ENCODE data around the gene BNIP2. TPM values are rescaled to one million over a fixed set of nuclear protein-coding genes. Genes with fewer than 3 reads are reported as not detected.
A peak's percentile ranks its signal among the peaks of the same experiment; 100 is the strongest.

The BNIP2 gene
- polyA plus RNA-seq, 2 of the 4 experiments (the other 2 are of a cell fraction), result 101 to 146 TPM

GRCh38 chr15:59678172-59678571 lies 10.9 kb downstream of the BNIP2 start:
- no peak overlapping the region for H3K4me2 ChIP-seq
- H3K4me1 ChIP-seq, result no peaks in the 10 kb centered on the region
- TF ChIP-seq MAFK (IDR thresholded peaks at IDR 0.05; ENCODE audit: partially characterized antibody) (peak; percentile 89), RNF2 (IDR thresholded peaks at IDR 0.05; ENCODE audit: borderline replicate concordance, low read depth) (no peak)
- DNase-seq (ENCODE audit: low read depth in 1 of 2, low spot score in 1 of 2) (no peak), FAIRE-seq (peak; percentile 59), ATAC-seq (no peak)
- H3K9me3 ChIP-seq, result no peaks in the 10 kb centered on the region
- ChIA-PET CTCF (interaction anchor here (1.0 kb wide), 1 partner anchor 13 kb away, joined by 3 read pairs; no protein-coding TSS in a partner anchor), POLR2A (no interaction called here)
- no peak overlapping the region for H3K27ac ChIP-seq
- 88% methylated on average over 1 of the region's 1 CpG for WGBS (ENCODE audit: missing lambda C conversion rate)
- H3K4me3 ChIP-seq, result no peak overlapping the region

- ChIA-PET POLR2A (no interaction called here), CTCF (interaction anchor here (0.6 kb wide), 2 partner anchors 14 to 1094 kb away, joined by 3 read pairs; no protein-coding TSS in a partner anchor)
- DNase-seq (ENCODE audit: low read depth in 1 of 2, low spot score in 1 of 2), result no peak
- TF ChIP-seq CBX8 (IDR thresholded peaks at IDR 0.05), result no peak
- no peak for TF ChIP-seq ELK1 (IDR thresholded peaks at IDR 0.05; ENCODE audit: low read depth, low read length)
- no peak for TF ChIP-seq NR3C1 (IDR thresholded peaks at IDR 0.05)
- no peak for TF ChIP-seq HOXA7 (CRISPR knock-in tag; IDR thresholded peaks at IDR 0.05)
- no peak for TF ChIP-seq ZFP36 (IDR thresholded peaks at IDR 0.05; ENCODE audit: borderline replicate concordance, partially characterized antibody)
- TF ChIP-seq SREBF2 (IDR thresholded peaks at IDR 0.05), result no peak
- no peak for TF ChIP-seq HOXB5 (CRISPR knock-in tag; IDR thresholded peaks at IDR 0.05)
- TF ChIP-seq POLR2AphosphoS2 (conservative IDR thresholded peaks at IDR 0.05; ENCODE audit: low read length), result no peak
- TF ChIP-seq KDM1A (IDR thresholded peaks at IDR 0.05; ENCODE audit: low read depth), result no peak
- no peak for TF ChIP-seq ZC3H11A (IDR thresholded peaks at IDR 0.05)
- no peak for TF ChIP-seq RAD21 (conservative IDR thresholded peaks at IDR 0.05 in 1 of 2, IDR thresholded peaks at IDR 0.05 in 1 of 2)
- no peak for TF ChIP-seq MAZ (IDR thresholded peaks at IDR 0.05; ENCODE audit: borderline replicate concordance, low read depth, low read length)
- TF ChIP-seq POLR2A (IDR thresholded peaks at IDR 0.05; ENCODE audit: low read length), result no peak
- no peak for TF ChIP-seq FOXS1 (CRISPR knock-in tag; IDR thresholded peaks at IDR 0.05)
- H3K4me1 ChIP-seq, result no peaks in the 10 kb centered on the region
- H3K4me3 ChIP-seq, result no peak overlapping the region
- no peak overlapping the region for H3K27ac ChIP-seq
- no peak overlapping the region for H3K4me2 ChIP-seq
- 93% methylated on average over 23 of the region's 23 CpGs for WGBS (ENCODE audit: missing lambda C conversion rate)
- H3K9me3 ChIP-seq, result no peaks in the 10 kb centered on the region
- peak in 1 of 2 experiments; percentile 9; a peak in 1 of 6 replicates for ATAC-seq
- FAIRE-seq, result no peak
These were observed 12.6 kb downstream of the BNIP2 start for GRCh38 chr15:59676565-59676964.

DNA sequence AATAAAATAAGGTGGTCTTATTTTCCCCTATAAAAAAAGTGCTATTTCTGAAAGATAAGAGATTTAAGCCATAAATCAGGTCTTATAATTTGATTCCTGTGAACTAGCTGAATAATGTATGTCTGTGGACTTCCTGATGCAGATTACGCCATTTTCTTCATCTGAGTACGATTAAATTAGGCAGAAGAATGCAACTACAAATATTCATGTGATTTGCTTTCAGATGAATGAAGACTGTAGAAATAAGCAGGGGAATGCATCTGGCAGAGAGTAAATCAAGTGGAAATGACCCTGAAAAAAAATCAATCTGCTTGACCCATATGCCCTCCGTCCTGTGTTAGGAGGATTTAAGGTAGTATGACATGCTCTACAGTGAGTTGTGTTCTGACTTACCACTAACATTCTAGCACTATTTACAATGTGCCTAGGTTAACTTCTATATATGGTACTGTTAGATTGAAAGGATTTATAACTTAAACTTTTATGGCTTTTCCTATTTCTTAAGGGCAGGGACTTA lies 14.7 kb downstream of the BNIP2 start:
- no peaks in the 10 kb centered on the region for H3K4me1 ChIP-seq
- 92% methylated on average over 3 of the region's 3 CpGs for WGBS (ENCODE audit: missing lambda C conversion rate)
- no peaks in the 10 kb centered on the region for H3K9me3 ChIP-seq
- no peak overlapping the region for H3K4me3 ChIP-seq
- DNase-seq (ENCODE audit: low read depth in 1 of 2, low spot score in 1 of 2), result no peak
- ChIA-PET POLR2A (no interaction called here), CTCF (no interaction called here)
- TF ChIP-seq PHF8 (IDR thresholded peaks at IDR 0.05; ENCODE audit: borderline replicate concordance, low read depth) (no peak), TFCP2L1 (CRISPR knock-in tag; IDR thresholded peaks at IDR 0.05) (no peak)
- no peak for ATAC-seq
- H3K4me2 ChIP-seq, result no peak overlapping the region
- no peak overlapping the region for H3K27ac ChIP-seq
- peak; percentile 61 for FAIRE-seq

DNA sequence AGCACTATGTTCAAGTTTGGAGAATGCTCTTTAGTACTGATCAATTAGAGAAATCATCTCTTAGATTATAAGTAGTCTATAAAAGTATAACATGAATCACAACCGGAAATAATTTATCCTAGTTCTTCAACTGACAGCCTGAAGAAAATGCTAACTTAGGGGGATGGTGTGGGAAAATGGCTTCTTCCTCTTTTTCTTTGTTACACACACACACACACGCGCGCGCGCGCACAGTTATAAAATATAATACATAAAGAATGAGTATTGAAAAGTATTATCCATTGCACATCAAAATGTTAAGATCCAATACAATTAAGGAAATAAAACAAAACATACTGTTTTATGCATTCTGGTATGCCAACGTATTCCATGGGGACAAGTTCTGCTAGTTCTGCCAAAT lies 20.6 kb downstream of the BNIP2 start:
- POLR2A ChIA-PET, result no interaction called here
- TF ChIP-seq ZSCAN20 (CRISPR knock-in tag; IDR thresholded peaks at IDR 0.05), result no peak
- TF ChIP-seq CTCF (IDR thresholded peaks at IDR 0.05), result no peak
- TF ChIP-seq ESRRA (IDR thresholded peaks at IDR 0.05; ENCODE audit: borderline replicate concordance, low read length), result no peak
- TF ChIP-seq JUNB (IDR thresholded peaks at IDR 0.05), result no peak
- TF ChIP-seq FOSL2 (IDR thresholded peaks at IDR 0.05), result no peak
- no peak for TF ChIP-seq FOSL2 (CRISPR knock-in tag; IDR thresholded peaks at IDR 0.05)
- TF ChIP-seq NPAS2 (CRISPR knock-in tag; IDR thresholded peaks at IDR 0.05; ENCODE audit: borderline replicate concordance), result no peak
- TF ChIP-seq EHF (CRISPR knock-in tag; IDR thresholded peaks at IDR 0.05), result no peak
- no peak for TF ChIP-seq HMGXB4 (CRISPR knock-in tag; IDR thresholded peaks at IDR 0.05; ENCODE audit: borderline replicate concordance)

More for the DNA sequence above, 20.6 kb downstream of the BNIP2 start:
- no peaks in the 10 kb centered on the region for H3K4me1 ChIP-seq
- H3K4me3 ChIP-seq, result no peak overlapping the region
- H3K4me2 ChIP-seq, result no peak overlapping the region
- no peak for FAIRE-seq
- 94% methylated on average over 8 of the region's 8 CpGs for WGBS (ENCODE audit: missing lambda C conversion rate)
- no peaks in the 10 kb centered on the region for H3K9me3 ChIP-seq
- CTCF ChIA-PET, result interaction anchor here (1.2 kb wide), 1 partner anchor 139 kb away, joined by 4 read pairs; no protein-coding TSS in a partner anchor
- no peak for ATAC-seq
- no peak for DNase-seq (ENCODE audit: low read depth in 1 of 2, low spot score in 1 of 2)
- no peak overlapping the region for H3K27ac ChIP-seq
